H1 (cell line): ENCODE data around the gene HMCN1. TPM values are rescaled to one million over a fixed set of nuclear protein-coding genes. Genes with fewer than 3 reads are reported as not detected.

Experiments
- CTCF ChIA-PET: fragments of 300-600 bp; sonication (Branson Sonifier 250); formaldehyde crosslinking; loops from one replicate; lab custom pipeline; 2021; ENCODE audit not compliant: partially characterized antibody; lab: Charles Lee
- POLR2A ChIA-PET: fragments of 300-600 bp; sonication (Branson Sonifier 250); formaldehyde crosslinking; loops from one replicate; lab custom pipeline; 2021; ENCODE audit warnings: inconsistent platforms; ENCODE audit not compliant: partially characterized antibody; lab: Charles Lee
- DNase-seq, 2 experiments: peaks; one replicate each; pipeline versions ENCODE4 v3.0.0 to v3.0.0-alpha.2; 2010 to 2022; ENCODE audit warnings: low spot score in 2 of 2, low read depth in 1 of 2, mixed read lengths in 1 of 2
- FAIRE-seq: peaks from 2 replicates; lab custom pipeline; 2011; peaks lifted over from hg19 to GRCh38; lab: Jason Lieb, UNC
- H2AFZ ChIP-seq: 2 replicates; pipeline ENCODE4 v1.8.1; 2012; ENCODE audit warnings: low read length, inconsistent platforms
- H2AK5ac ChIP-seq: 2 replicates; pipeline ENCODE4 v1.6.1; 2013; ENCODE audit warnings: low read depth, low read length
- H2BK120ac ChIP-seq: replicated peaks from 2 replicates; pipeline ENCODE3; 2013; ENCODE audit warnings: low read depth, low read length, inconsistent platforms
- H2BK12ac ChIP-seq: 2 replicates; pipeline ENCODE4 v1.6.1; 2013; ENCODE audit warnings: low read depth, low read length
- H2BK15ac ChIP-seq: 2 replicates; pipeline ENCODE4 v1.6.1; 2013; ENCODE audit warnings: low read length
- H2BK20ac ChIP-seq: 2 replicates; pipeline ENCODE4 v1.6.1; 2013; ENCODE audit warnings: low read length
- H2BK5ac ChIP-seq: 2 replicates; pipeline ENCODE4 v1.6.1; 2013; ENCODE audit warnings: low read depth, low read length
- H3K14ac ChIP-seq: 2 replicates; pipeline ENCODE4 v1.6.1; 2013; ENCODE audit warnings: inconsistent platforms; ENCODE audit not compliant: insufficient read length
- H3K18ac ChIP-seq: 2 replicates; pipeline ENCODE4 v1.6.1; 2013; ENCODE audit warnings: low read length; ENCODE audit errors: extremely low read depth
- H3K23ac ChIP-seq: 2 replicates; pipeline ENCODE4 v1.6.1; 2013; ENCODE audit warnings: inconsistent platforms; ENCODE audit not compliant: insufficient read length
- H3K23me2 ChIP-seq: 2 replicates; pipeline ENCODE4 v1.6.1; 2013; ENCODE audit warnings: low read depth, low read length
- H3K27ac ChIP-seq: 2 replicates; pipeline ENCODE4 v1.6.1; 2011; ENCODE audit warnings: low read depth, low read length, inconsistent platforms
- H3K27me3 ChIP-seq, 4 experiments: replicated peaks in 1 of 4; 1 replicate in 1 of 4; 2 replicates in 3 of 4; pipeline versions ENCODE4 v1.6.1 to v1.8.1; 2011 to 2013; ENCODE audit warnings: low read length in 3 of 4, mild to moderate bottlenecking in 3 of 4, inconsistent platforms in 2 of 4, mixed read lengths in 2 of 4, moderate library complexity in 1 of 4; ENCODE audit not compliant: control insufficient read depth in 3 of 4, insufficient read depth in 3 of 4; ENCODE audit errors: extremely low read depth in 1 of 4
- H3K36me3 ChIP-seq, 4 experiments: 2 replicates each; pipeline versions ENCODE4 v1.6.1 to v1.8.1; 2011 to 2013; ENCODE audit warnings: mild to moderate bottlenecking in 4 of 4, low read length in 3 of 4, moderate library complexity in 2 of 4, control low read depth in 1 of 4, inconsistent platforms in 1 of 4; ENCODE audit not compliant: insufficient read depth in 4 of 4, control insufficient read depth in 2 of 4
- H3K4ac ChIP-seq: replicated peaks from 2 replicates; pipeline ENCODE3; 2013; ENCODE audit warnings: low read length, low read depth, mixed read lengths, inconsistent platforms; ENCODE audit not compliant: insufficient read length
- H3K4me1 ChIP-seq, 4 experiments: replicated peaks in 1 of 4; 1 replicate in 1 of 4; 2 replicates in 3 of 4; pipeline versions ENCODE4 v1.6.1 to v1.8.1; 2011 to 2013; ENCODE audit warnings: low read length in 3 of 4, inconsistent platforms in 2 of 4, mixed read lengths in 1 of 4; ENCODE audit not compliant: insufficient read depth in 4 of 4, control insufficient read depth in 3 of 4
- H3K4me2 ChIP-seq, 2 experiments: 2 replicates each; pipeline versions ENCODE4 v1.6.1 to v1.8.1; 2011 to 2013; ENCODE audit warnings: low read depth in 2 of 2, low read length in 2 of 2, control low read depth in 1 of 2, inconsistent platforms in 1 of 2, mild to moderate bottlenecking in 1 of 2; ENCODE audit not compliant: insufficient read depth in 1 of 2
- H3K4me3 ChIP-seq, 4 experiments: fragments of 200-600, 300-600 bp in 1 of 4; sonication (generic), shearing (Covaris generic), sonication (Bioruptor Twin) in 1 of 4; 2 replicates each; pipeline versions ENCODE4 v1.5.1 to v1.8.1; 2011 to 2016; ENCODE audit warnings: low read length in 4 of 4, low read depth in 3 of 4, control low read depth in 2 of 4, inconsistent platforms in 2 of 4, mild to moderate bottlenecking in 2 of 4, mixed read lengths in 1 of 4, moderate library complexity in 1 of 4; ENCODE audit not compliant: insufficient read depth in 2 of 4; ENCODE audit errors: extremely low read depth in 1 of 4
- H3K56ac ChIP-seq: replicated peaks from 2 replicates; pipeline ENCODE3; 2013; ENCODE audit warnings: low read depth, mild to moderate bottlenecking, mixed read lengths, low read length, inconsistent platforms; ENCODE audit not compliant: insufficient read length
- H3K79me1 ChIP-seq: 2 replicates; pipeline ENCODE4 v1.6.1; 2013; ENCODE audit warnings: low read depth, low read length, control low read depth
- H3K79me2 ChIP-seq, 2 experiments: 2 replicates each; pipeline versions ENCODE4 v1.6.1 to v1.8.1; 2012 to 2013; ENCODE audit warnings: low read length in 2 of 2, mild to moderate bottlenecking in 2 of 2, inconsistent platforms in 1 of 2; ENCODE audit not compliant: insufficient read depth in 2 of 2, control insufficient read depth in 1 of 2
- H3K9ac ChIP-seq, 4 experiments: replicated peaks in 1 of 4; 1 replicate in 1 of 4; 2 replicates in 3 of 4; pipeline versions ENCODE4 v1.6.1 to v1.8.1; 2011 to 2013; ENCODE audit warnings: low read depth in 3 of 4, low read length in 3 of 4, control low read depth in 2 of 4, mild to moderate bottlenecking in 2 of 4, moderate library complexity in 2 of 4, inconsistent platforms in 1 of 4; ENCODE audit errors: extremely low read depth in 1 of 4
- H3K9me3 ChIP-seq, 2 experiments: 2 replicates each; pipeline versions ENCODE4 v1.6.1 to v1.8.1; 2012 to 2013; ENCODE audit warnings: mild to moderate bottlenecking in 2 of 2, moderate library complexity in 2 of 2, control low read depth in 1 of 2, inconsistent platforms in 1 of 2, low read depth in 1 of 2, low read length in 1 of 2, mixed read lengths in 1 of 2; ENCODE audit not compliant: insufficient read depth in 2 of 2
- H4K20me1 ChIP-seq, 2 experiments: replicated peaks in 1 of 2; 2 replicates each; pipeline versions ENCODE3 to v1.8.1; 2011 to 2013; ENCODE audit warnings: inconsistent platforms in 2 of 2, low read length in 2 of 2, mild to moderate bottlenecking in 1 of 2; ENCODE audit not compliant: insufficient read depth in 2 of 2, control insufficient read depth in 1 of 2
- H4K5ac ChIP-seq: 2 replicates; pipeline ENCODE4 v1.6.1; 2013; ENCODE audit warnings: low read length, low read depth, mixed read lengths, inconsistent platforms; ENCODE audit not compliant: insufficient read length
- H4K8ac ChIP-seq: 2 replicates; pipeline ENCODE4 v1.8.0; 2013; ENCODE audit warnings: mild to moderate bottlenecking, moderate library complexity, low read length, inconsistent platforms; ENCODE audit not compliant: insufficient read depth; ENCODE audit errors: extremely low read depth
- H4K91ac ChIP-seq: replicated peaks from 2 replicates; pipeline ENCODE3; 2013; ENCODE audit warnings: low read length, mixed read lengths, inconsistent platforms; ENCODE audit not compliant: insufficient read length
- ATF2 ChIP-seq: IDR thresholded peaks from 2 replicates; pipeline ENCODE4 v1.6.1; 2012; ENCODE audit warnings: low read length, inconsistent platforms
- GTF2F1 ChIP-seq: IDR thresholded peaks from 2 replicates; pipeline ENCODE4 v1.6.1; 2012; ENCODE audit warnings: low read depth, low read length, improper control_type of control experiment, borderline replicate concordance
- PHF8 ChIP-seq: fragments of 200-600 bp; sonication (generic); conservative IDR thresholded peaks from 2 replicates; pipeline ENCODE4 v1.7.1; 2012; ENCODE audit warnings: low read depth, mild to moderate bottlenecking, inconsistent platforms, low read length, moderate library complexity
- SAP30 ChIP-seq: fragments of 300-600 bp; sonication (generic); IDR thresholded peaks from 2 replicates; pipeline ENCODE4 v1.7.1; 2012; ENCODE audit warnings: low read length, moderate library complexity, mild to moderate bottlenecking, inconsistent platforms; ENCODE audit not compliant: insufficient read depth, insufficient replicate concordance
- SP4 ChIP-seq: IDR thresholded peaks from 2 replicates; pipeline ENCODE4 v1.6.1; 2012; ENCODE audit warnings: low read length, inconsistent platforms
- SRF ChIP-seq: IDR thresholded peaks from 2 replicates; pipeline ENCODE4 v1.6.1; 2011; ENCODE audit warnings: mild to moderate bottlenecking, low read depth, low read length, moderate library complexity
- WGBS, 2 experiments: shearing (Covaris generic) in 1 of 2; methylation state at CpG; one replicate each; pipeline versions ENCODE4 v1.1.6 to v1.1.7; 2013 to 2015; ENCODE audit warnings: low lambda C conversion rate in 2 of 2, mixed read lengths in 2 of 2, inconsistent platforms in 1 of 2, low coverage in 1 of 2, missing lambda C conversion rate in 1 of 2; ENCODE audit not compliant: insufficient replicate concordance in 2 of 2, insufficient coverage in 1 of 2, insufficient read length in 1 of 2; ENCODE audit errors: extremely low coverage in 1 of 2, missing lambda C conversion rate in 1 of 2; 5-methylcytosine and 5-hydroxymethylcytosine counted together
- polyA plus RNA-seq, 7 experiments: library from polyadenylated mRNA; depleted of rRNA in 3 of 7; stranded (reverse) in 5 of 7; unstranded in 2 of 7; fragments of >200 nt in 5 of 7; fragments of 200-250 nt in 2 of 7; gene quantifications; 1 replicate in 5 of 7; 2 replicates in 1 of 7; 4 replicates in 1 of 7; pipeline versions ENCODE4 v1.2.1 to v1.2.3, GENCODE V29; 2011 to 2013; ENCODE audit warnings: missing spikeins in 2 of 7, mixed read lengths in 2 of 7
- total RNA-seq: library from RNA; stranded (reverse); fragmentation: NEBNext Ultra II Directional; extraction: Animal tissue kit (Norgen Biotek cat#: 25700); gene quantifications from 2 replicates; pipeline ENCODE4 v1.2.1, GENCODE V29; 2021

The HMCN1 gene
- total and polyA plus RNA-seq, 2 of the 8 experiments (the other 6 are each of a cell fraction or from before 2014, with no cell fraction given) = 13.8 to 14.6 TPM

- no peak overlapping the region for H3K4me2 ChIP-seq
- no peaks in the 10 kb centered on the region for H4K20me1 ChIP-seq
- CTCF ChIA-PET = interaction anchor here (1.0 kb wide), 1 partner anchor 125 kb away, joined by 3 read pairs; no protein-coding TSS in a partner anchor
- no peak overlapping the region for H3K18ac ChIP-seq
- no peaks in the 10 kb centered on the region for H3K27me3 ChIP-seq
- H3K9ac ChIP-seq = no peak overlapping the region
- no peak overlapping the region for H3K56ac ChIP-seq
- H3K4ac ChIP-seq = no peak overlapping the region
- WGBS, 2 experiments = 20% methylated on average over 1 of the region's 1 CpG; no CpG with 5 or more reads in 1 of the 2 experiments
- no peaks in the 10 kb centered on the region for H3K36me3 ChIP-seq
- no peak overlapping the region for H4K5ac ChIP-seq
- H4K91ac ChIP-seq = no peak overlapping the region
- no peak overlapping the region for H2BK15ac ChIP-seq
- no peaks in the 10 kb centered on the region for H3K9me3 ChIP-seq
- no peak overlapping the region for H2AK5ac ChIP-seq
- DNase-seq = no peak
- no peak overlapping the region for H3K14ac ChIP-seq
- no peak overlapping the region; the same call in 1 of the 2 replicates for H2BK5ac ChIP-seq
- no peak overlapping the region for H2BK12ac ChIP-seq
- TF ChIP-seq SP4 (no peak), SRF (no peak), ATF2 (no peak), GTF2F1 (no peak), SAP30 (no peak), PHF8 (no peak)
- no peak for FAIRE-seq
- no peak overlapping the region for H2BK120ac ChIP-seq
- 0 out of 2 replicates have a peak overlapping the region, but pooled peaks have one; percentile 64 for H2BK20ac ChIP-seq
- peaks cover 0 to 10% (median 5%) of the 10 kb centered on the region in 4 experiments; a peak in 5 of 7 replicates for H3K4me1 ChIP-seq
- H3K27ac ChIP-seq = no peak overlapping the region
- H2AFZ ChIP-seq = no peak overlapping the region
- H3K23me2 ChIP-seq = no peaks in the 10 kb centered on the region
- no peaks in the 10 kb centered on the region for H3K79me1 ChIP-seq
- POLR2A ChIA-PET = no interaction called here
- no peak overlapping the region for H3K23ac ChIP-seq
- H3K79me2 ChIP-seq = no peaks in the 10 kb centered on the region
- no peak overlapping the region for H3K4me3 ChIP-seq
- no peak overlapping the region for H4K8ac ChIP-seq
These were observed 109.8 kb downstream of the HMCN1 start for GRCh38 chr1:185843986-185844385.
